Measurements from ENCODE around the gene ARHGAP29.

DNA sequence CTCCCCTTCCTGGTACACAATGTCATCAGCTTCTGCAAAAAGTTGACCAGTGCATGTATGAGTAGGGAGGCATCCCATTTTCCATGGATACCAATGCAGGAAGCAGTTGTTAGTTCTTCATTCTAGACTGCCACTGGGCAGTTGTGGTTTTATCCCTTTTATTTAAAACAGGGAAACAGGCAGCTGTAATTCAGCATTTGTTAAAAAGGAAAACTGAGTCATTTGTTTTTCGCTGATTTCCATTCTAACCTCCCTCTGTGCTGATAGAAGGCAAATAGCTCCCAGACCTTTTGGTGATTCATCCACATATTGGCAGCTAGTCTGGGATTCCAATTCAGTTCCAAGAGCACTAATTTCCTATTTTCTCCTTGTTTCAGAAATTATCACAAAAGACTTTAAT is 95.4 kb downstream of the ARHGAP29 start:
- TF ChIP-seq CTCF (IDR thresholded peaks at IDR 0.05) (no peak), SIN3A (IDR thresholded peaks at IDR 0.05; ENCODE audit: borderline replicate concordance, insufficient read depth, low read depth, low read length) (no peak), POLR2AphosphoS5 (IDR thresholded peaks at IDR 0.05; ENCODE audit: low read depth, low read length) (no peak), TCF7L2 (IDR thresholded peaks at IDR 0.05; ENCODE audit: low read depth, low read length) (no peak)
- TF ChIP-seq, protein P1, sequence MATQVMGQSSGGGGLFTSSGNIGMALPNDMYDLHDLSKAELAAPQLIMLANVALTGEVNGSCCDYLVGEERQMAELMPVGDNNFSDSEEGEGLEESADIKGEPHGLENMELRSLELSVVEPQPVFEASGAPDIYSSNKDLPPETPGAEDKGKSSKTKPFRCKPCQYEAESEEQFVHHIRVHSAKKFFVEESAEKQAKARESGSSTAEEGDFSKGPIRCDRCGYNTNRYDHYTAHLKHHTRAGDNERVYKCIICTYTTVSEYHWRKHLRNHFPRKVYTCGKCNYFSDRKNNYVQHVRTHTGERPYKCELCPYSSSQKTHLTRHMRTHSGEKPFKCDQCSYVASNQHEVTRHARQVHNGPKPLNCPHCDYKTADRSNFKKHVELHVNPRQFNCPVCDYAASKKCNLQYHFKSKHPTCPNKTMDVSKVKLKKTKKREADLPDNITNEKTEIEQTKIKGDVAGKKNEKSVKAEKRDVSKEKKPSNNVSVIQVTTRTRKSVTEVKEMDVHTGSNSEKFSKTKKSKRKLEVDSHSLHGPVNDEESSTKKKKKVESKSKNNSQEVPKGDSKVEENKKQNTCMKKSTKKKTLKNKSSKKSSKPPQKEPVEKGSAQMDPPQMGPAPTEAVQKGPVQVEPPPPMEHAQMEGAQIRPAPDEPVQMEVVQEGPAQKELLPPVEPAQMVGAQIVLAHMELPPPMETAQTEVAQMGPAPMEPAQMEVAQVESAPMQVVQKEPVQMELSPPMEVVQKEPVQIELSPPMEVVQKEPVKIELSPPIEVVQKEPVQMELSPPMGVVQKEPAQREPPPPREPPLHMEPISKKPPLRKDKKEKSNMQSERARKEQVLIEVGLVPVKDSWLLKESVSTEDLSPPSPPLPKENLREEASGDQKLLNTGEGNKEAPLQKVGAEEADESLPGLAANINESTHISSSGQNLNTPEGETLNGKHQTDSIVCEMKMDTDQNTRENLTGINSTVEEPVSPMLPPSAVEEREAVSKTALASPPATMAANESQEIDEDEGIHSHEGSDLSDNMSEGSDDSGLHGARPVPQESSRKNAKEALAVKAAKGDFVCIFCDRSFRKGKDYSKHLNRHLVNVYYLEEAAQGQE (IDR thresholded peaks at IDR 0.05; ENCODE audit: insufficient read depth in 1 of 2, low read depth in 2 of 2, low read length in 1 of 2): no peak

All from Panc1 (cell line).